Measurements from ENCODE around the gene YTHDF1. TPM values are rescaled to one million over a fixed set of nuclear protein-coding genes. Genes with fewer than 3 reads are reported as not detected.
A peak's percentile ranks its signal among the peaks of the same experiment; 100 is the strongest.

Gene YTHDF1
- total RNA-seq, 1 donor from 2014 or later, result 27.1 TPM

GRCh38 chr20:63185215-63185796 lies 30.6 kb downstream of the YTHDF1 start:
- Histone ChIP-seq H3K36me3 (ENCODE audit: control insufficient read depth, insufficient read depth, low read length) (no peaks in the 10 kb centered on the region), H3K4me3 (ENCODE audit: low read depth, low read length) (no peak overlapping the region), H3K27me3 (ENCODE audit: control insufficient read depth, insufficient read depth, low read length) (no peaks in the 10 kb centered on the region)
- no peak for TF ChIP-seq CTCF (IDR thresholded peaks at IDR 0.05; ENCODE audit: insufficient read depth, low read length, severe bottlenecking)
- no peak for DNase-seq (ENCODE audit: low read depth)
- FAIRE-seq, result peak; percentile 99

GRCh38 chr20:63183422-63184146 lies 32.3 kb downstream of the YTHDF1 start:
- TF ChIP-seq CTCF (IDR thresholded peaks at IDR 0.05; ENCODE audit: insufficient read depth, low read length, severe bottlenecking), result peak; percentile 93
- DNase-seq (ENCODE audit: low read depth), result peak; percentile 15
- no peak for FAIRE-seq
- peaks cover 7% of the 10 kb centered on the region for H3K27me3 ChIP-seq (ENCODE audit: control insufficient read depth, insufficient read depth, low read length)
- H3K4me3 ChIP-seq (ENCODE audit: low read depth, low read length), result no peak overlapping the region
- no peaks in the 10 kb centered on the region for H3K36me3 ChIP-seq (ENCODE audit: control insufficient read depth, insufficient read depth, low read length)

GRCh38 chr20:63182946-63183415 lies 33.0 kb downstream of the YTHDF1 start:
- Histone ChIP-seq H3K36me3 (ENCODE audit: control insufficient read depth, insufficient read depth, low read length) (no peaks in the 10 kb centered on the region), H3K27me3 (ENCODE audit: control insufficient read depth, insufficient read depth, low read length) (peaks cover 11% of the 10 kb centered on the region), H3K4me3 (ENCODE audit: low read depth, low read length) (no peak overlapping the region)
- no peak for TF ChIP-seq CTCF (IDR thresholded peaks at IDR 0.05; ENCODE audit: insufficient read depth, low read length, severe bottlenecking)
- no peak for FAIRE-seq
- no peak for DNase-seq (ENCODE audit: low read depth)

GRCh38 chr20:63182425-63182824 lies 33.5 kb downstream of the YTHDF1 start:
- H3K4me3 ChIP-seq (ENCODE audit: low read depth, low read length), result no peak overlapping the region
- FAIRE-seq (no peak), DNase-seq (ENCODE audit: low read depth) (no peak)
- TF ChIP-seq CTCF (IDR thresholded peaks at IDR 0.05; ENCODE audit: insufficient read depth, low read length, severe bottlenecking), result no peak
- peaks cover 12% of the 10 kb centered on the region for H3K27me3 ChIP-seq (ENCODE audit: control insufficient read depth, insufficient read depth, low read length)
- no peaks in the 10 kb centered on the region for H3K36me3 ChIP-seq (ENCODE audit: control insufficient read depth, insufficient read depth, low read length)

GRCh38 chr20:63181226-63181625 lies 34.7 kb downstream of the YTHDF1 start:
- H3K36me3 ChIP-seq (ENCODE audit: control insufficient read depth, insufficient read depth, low read length), result no peaks in the 10 kb centered on the region
- TF ChIP-seq CTCF (IDR thresholded peaks at IDR 0.05; ENCODE audit: insufficient read depth, low read length, severe bottlenecking), result no peak
- no peak for FAIRE-seq
- H3K4me3 ChIP-seq (ENCODE audit: low read depth, low read length), result no peak overlapping the region
- H3K27me3 ChIP-seq (ENCODE audit: control insufficient read depth, insufficient read depth, low read length), result peaks cover 21% of the 10 kb centered on the region
- DNase-seq (ENCODE audit: low read depth), result no peak

All from bronchial epithelial cell (primary cell).